ENCODE measurements around the gene LCE1A.
A peak's percentile ranks its signal among the peaks of the same experiment; 100 is the strongest.

Gene LCE1A

DNA sequence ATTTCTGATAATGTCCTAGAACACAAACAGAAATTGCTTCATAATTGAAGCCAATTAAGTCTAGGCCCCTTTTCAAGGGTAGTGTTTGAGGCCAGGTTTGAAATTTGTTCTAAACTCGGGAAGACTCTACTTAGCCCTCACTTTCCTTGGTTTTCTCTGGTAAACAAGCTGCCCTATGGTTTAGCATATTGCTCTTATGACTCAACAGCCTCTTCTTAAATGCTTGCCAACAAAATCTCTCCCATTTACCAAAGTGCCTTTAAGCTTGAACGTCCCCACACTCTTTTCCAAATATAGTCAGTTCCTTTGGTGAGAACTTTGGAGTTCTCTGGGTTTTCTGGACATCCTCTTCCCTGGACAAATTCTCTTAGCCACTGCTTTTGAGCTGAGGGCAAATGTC, 9.6 kb downstream of the LCE1A start:
- no peak overlapping the region for H3K4me3 ChIP-seq (ENCODE audit: control insufficient read depth, low read depth, low read length)
- DNase-seq (ENCODE audit: low read depth), result peak; percentile 8
- TF ChIP-seq, protein P1, sequence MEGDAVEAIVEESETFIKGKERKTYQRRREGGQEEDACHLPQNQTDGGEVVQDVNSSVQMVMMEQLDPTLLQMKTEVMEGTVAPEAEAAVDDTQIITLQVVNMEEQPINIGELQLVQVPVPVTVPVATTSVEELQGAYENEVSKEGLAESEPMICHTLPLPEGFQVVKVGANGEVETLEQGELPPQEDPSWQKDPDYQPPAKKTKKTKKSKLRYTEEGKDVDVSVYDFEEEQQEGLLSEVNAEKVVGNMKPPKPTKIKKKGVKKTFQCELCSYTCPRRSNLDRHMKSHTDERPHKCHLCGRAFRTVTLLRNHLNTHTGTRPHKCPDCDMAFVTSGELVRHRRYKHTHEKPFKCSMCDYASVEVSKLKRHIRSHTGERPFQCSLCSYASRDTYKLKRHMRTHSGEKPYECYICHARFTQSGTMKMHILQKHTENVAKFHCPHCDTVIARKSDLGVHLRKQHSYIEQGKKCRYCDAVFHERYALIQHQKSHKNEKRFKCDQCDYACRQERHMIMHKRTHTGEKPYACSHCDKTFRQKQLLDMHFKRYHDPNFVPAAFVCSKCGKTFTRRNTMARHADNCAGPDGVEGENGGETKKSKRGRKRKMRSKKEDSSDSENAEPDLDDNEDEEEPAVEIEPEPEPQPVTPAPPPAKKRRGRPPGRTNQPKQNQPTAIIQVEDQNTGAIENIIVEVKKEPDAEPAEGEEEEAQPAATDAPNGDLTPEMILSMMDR (conservative IDR thresholded peaks at IDR 0.05; ENCODE audit: control insufficient read depth, insufficient read depth, low read depth, low read length), result no peak

DNA sequence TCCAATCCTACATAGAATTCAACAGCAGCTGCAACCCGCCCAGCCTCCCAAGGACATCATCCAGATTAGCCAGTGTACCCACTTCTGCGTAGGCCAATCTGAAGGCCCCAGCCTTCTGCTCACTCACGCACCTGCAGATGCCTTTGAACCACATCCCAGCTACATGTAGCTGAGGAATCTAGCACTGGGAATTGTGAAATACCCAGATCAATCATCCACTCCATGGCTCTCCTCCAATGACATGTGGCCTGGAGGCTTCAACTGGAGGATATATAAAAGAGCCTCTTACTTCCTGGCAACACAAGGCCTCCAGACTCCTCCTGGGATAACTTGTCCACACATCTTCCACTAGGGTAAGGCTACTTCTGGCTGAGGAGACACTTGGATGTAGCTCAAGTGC, 15.3 kb downstream of the LCE1A start, which contains the start of gene LCE6A:
Gene LCE6A (plus strand): TSS at position 301 of the 400 bp plus-strand sequence. CDS start 665 bp downstream, outside the sequence.
- no peak for DNase-seq (ENCODE audit: low read depth)
- TF ChIP-seq, protein P1 (conservative IDR thresholded peaks at IDR 0.05; ENCODE audit: control insufficient read depth, insufficient read depth, low read depth, low read length), result no peak
- H3K4me3 ChIP-seq (ENCODE audit: control insufficient read depth, low read depth, low read length), result no peak within 1 kb of the TSS

DNA sequence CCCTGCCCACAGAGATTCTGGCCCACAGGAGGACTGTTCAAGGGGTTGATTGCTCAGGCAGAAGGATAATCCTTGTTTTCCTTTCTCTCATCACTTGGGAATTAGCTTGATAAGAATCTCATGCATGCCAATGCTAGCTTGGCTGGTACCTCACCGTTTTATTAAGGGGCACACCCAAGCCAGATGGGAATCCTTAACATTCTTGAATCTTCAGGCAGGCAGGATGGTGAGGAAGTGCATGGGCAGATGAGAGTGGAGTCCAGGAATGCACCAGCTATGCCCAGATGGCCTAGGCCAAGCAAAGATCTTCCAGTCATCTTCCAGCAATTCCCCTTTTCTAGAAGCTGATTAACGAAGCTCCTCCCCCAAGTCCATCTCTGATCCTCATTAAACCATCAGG, 28.4 kb downstream of the LCE1A start:
- DNase-seq (ENCODE audit: low read depth), result no peak
- TF ChIP-seq, protein P1 (conservative IDR thresholded peaks at IDR 0.05; ENCODE audit: control insufficient read depth, insufficient read depth, low read depth, low read length), result no peak
- H3K4me3 ChIP-seq (ENCODE audit: control insufficient read depth, low read depth, low read length), result no peak overlapping the region

DNA sequence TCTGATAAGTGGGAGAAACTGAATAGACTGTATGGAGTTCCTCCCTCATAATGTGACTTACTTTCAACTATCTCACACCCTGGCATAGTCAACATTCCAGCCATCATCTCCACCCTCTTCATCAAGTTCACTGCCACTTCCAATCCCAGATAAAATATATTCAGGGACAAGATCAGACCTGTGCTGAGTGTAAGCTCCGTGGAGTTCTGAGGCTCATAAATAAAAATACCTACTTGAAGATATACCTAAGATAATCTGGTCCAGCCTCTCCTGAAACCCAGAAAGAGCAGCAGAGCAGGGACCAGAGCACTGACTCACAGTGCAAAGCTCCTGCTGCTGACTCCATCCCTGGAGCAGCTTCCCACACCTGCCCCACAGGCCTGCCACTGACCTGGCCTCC, 30.8 kb downstream of the LCE1A start:
- no peak for DNase-seq (ENCODE audit: low read depth)
- no peak overlapping the region for H3K4me3 ChIP-seq (ENCODE audit: control insufficient read depth, low read depth, low read length)
- TF ChIP-seq, protein P1 (conservative IDR thresholded peaks at IDR 0.05; ENCODE audit: control insufficient read depth, insufficient read depth, low read depth, low read length), result no peak

DNA sequence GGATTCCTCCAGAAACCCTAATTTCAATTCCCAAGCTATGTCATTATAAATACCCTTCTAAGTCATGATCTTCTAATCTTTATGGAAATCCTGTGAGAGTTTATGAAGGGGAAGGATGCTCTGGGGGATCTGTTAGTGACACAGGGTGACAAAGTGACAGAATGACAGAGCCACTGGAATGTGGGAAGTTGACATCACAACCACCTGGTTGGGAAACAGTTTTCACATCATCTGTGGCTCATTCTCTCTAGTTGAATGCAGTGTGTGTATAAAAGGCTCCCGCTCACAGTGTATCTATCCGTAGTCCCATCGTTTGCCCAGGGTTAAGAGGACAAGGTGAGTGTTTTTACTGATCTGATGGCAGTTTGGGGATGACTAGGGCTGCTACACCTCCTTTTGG, 32.4 kb downstream of the LCE1A start, which contains the start of gene LCE7A:
Gene LCE7A (plus strand): TSS at position 301 of the 400 bp plus-strand sequence. CDS start 702 bp downstream, outside the sequence.
- DNase-seq (ENCODE audit: low read depth), result no peak
- TF ChIP-seq, protein P1 (conservative IDR thresholded peaks at IDR 0.05; ENCODE audit: control insufficient read depth, insufficient read depth, low read depth, low read length), result no peak
- H3K4me3 ChIP-seq (ENCODE audit: control insufficient read depth, low read depth, low read length), result no peak within 1 kb of the TSS

DNA sequence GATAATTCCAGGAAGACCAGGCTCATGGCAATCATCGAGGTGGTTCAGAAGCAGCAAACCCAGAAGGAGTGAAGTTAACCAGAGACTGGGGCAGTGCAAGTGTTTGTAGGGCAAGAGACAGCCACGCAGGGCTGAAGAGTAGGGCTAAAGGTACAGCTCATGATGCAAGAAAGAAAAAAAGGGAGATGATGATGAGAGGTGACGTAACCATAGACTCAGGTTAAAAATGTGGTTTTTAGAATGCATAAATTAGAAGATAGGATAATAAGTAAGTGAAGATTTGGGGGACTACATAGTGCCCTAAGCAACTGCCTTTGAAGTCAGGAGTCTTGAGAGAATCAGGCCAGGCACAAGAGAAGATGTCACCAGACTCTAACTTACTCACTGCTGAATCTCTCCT, 32.9 kb downstream of the LCE1A start:
- H3K4me3 ChIP-seq (ENCODE audit: control insufficient read depth, low read depth, low read length), result no peak overlapping the region
- TF ChIP-seq, protein P1 (conservative IDR thresholded peaks at IDR 0.05; ENCODE audit: control insufficient read depth, insufficient read depth, low read depth, low read length), result no peak
- no peak for DNase-seq (ENCODE audit: low read depth)

DNA sequence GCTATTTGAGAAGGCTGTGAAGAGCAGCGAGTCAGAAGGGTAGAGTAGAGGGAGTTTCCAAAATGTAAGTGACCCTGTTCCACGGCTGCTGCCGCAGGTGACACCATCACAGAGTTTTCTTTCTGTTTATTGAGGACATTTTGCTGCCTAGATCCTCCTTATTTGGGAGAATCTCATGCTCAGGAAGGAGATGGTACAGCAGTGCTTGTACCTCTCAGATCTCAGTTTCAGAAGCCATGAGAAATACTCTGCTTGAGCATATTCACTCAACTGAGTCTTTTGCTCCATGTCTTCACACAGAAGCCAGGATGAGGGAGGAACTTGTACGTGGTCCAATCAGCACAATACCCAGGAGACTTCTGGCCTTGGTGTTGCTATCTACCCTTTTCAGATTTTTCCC, 34.1 kb downstream of the LCE1A start:
- TF ChIP-seq, protein P1 (conservative IDR thresholded peaks at IDR 0.05; ENCODE audit: control insufficient read depth, insufficient read depth, low read depth, low read length), result no peak
- DNase-seq (ENCODE audit: low read depth), result no peak
- H3K4me3 ChIP-seq (ENCODE audit: control insufficient read depth, low read depth, low read length), result no peak overlapping the region

All from fibroblast of mammary gland (primary cell).